K562 (cell line): ENCODE results near the gene ZNF428. TPM values are rescaled to one million over a fixed set of nuclear protein-coding genes. Genes with fewer than 3 reads are reported as not detected.

Experiments used
- ATF4 ChIP-seq: fragments of 450-650 bp; formaldehyde crosslinking; IDR thresholded peaks from 2 replicates; pipeline ENCODE4 v1.4.0; 2022; ENCODE audit warnings: mild to moderate bottlenecking, moderate library complexity
- BCOR ChIP-seq: fragments of 450-650 bp; IDR thresholded peaks from 2 replicates; pipeline ENCODE4 v1.6.1; 2016
- ELF1 ChIP-seq: fragments of 200-800 bp; sonication (Bioruptor generic); IDR thresholded peaks from 2 replicates; pipeline ENCODE4 v1.6.1; 2016; ENCODE audit warnings: missing genetic modification characterization, missing compliant biosample characterization
- GTF2A2 ChIP-seq: IDR thresholded peaks from 2 replicates; pipeline ENCODE4 v1.6.1; 2016; ENCODE audit warnings: mild to moderate bottlenecking, missing genetic modification characterization, missing compliant biosample characterization
- HNRNPUL1 ChIP-seq: fragments of 200-400 bp; formaldehyde crosslinking; IDR thresholded peaks from 2 replicates; pipeline ENCODE4 v1.6.1; 2017; ENCODE audit warnings: low read length
- JUND ChIP-seq, 2 experiments: IDR thresholded peaks; 2 replicates in 1 of 2; 3 replicates in 1 of 2; pipeline ENCODE4 v1.6.1; 2011; ENCODE audit warnings: borderline replicate concordance in 2 of 2, low read depth in 2 of 2, low read length in 2 of 2, improper control_type of control experiment in 1 of 2, missing biosample characterization in 1 of 2, missing genetic modification characterization in 1 of 2, missing genetic modification reagents in 1 of 2
- MEIS2 ChIP-seq: fragments of 450-650 bp; IDR thresholded peaks from 2 replicates; pipeline ENCODE4 v1.6.1; 2014; ENCODE audit warnings: mild to moderate bottlenecking; ENCODE audit not compliant: partially characterized antibody
- NFYB ChIP-seq: IDR thresholded peaks from 2 replicates; pipeline ENCODE4 v1.6.1; 2011; ENCODE audit warnings: mild to moderate bottlenecking, moderate library complexity; ENCODE audit not compliant: insufficient read length; ENCODE audit errors: extremely low read depth
- NRF1 ChIP-seq, 2 experiments: fragments of 450-650 bp; IDR thresholded peaks in 1 of 2; conservative IDR thresholded peaks in 1 of 2; 2 replicates each; pipeline ENCODE4 v1.6.1; 2014; ENCODE audit warnings: mild to moderate bottlenecking in 2 of 2
- PTBP1 ChIP-seq: fragments of 200-400 bp; formaldehyde crosslinking; IDR thresholded peaks from 2 replicates; pipeline ENCODE4 v1.6.1; 2017; ENCODE audit warnings: low read depth, low read length
- RB1 ChIP-seq: fragments of 450-650 bp; IDR thresholded peaks from 2 replicates; pipeline ENCODE4 v1.6.1; 2017; ENCODE audit warnings: low read depth, mild to moderate bottlenecking
- RBM39 ChIP-seq: fragments of 200-400 bp; formaldehyde crosslinking; optimal IDR thresholded peaks from 2 replicates; pipeline ENCODE3; 2018; ENCODE audit warnings: low read depth, low read length
- TAL1 ChIP-seq: fragments of 450-650 bp; IDR thresholded peaks from 2 replicates; pipeline ENCODE4 v1.6.1; 2016; ENCODE audit warnings: mild to moderate bottlenecking
- TBP ChIP-seq: optimal IDR thresholded peaks from 2 replicates; pipeline ENCODE3; 2011; ENCODE audit warnings: low read depth, low read length, improper control_type of control experiment
- TCF7 ChIP-seq: sonication (generic); IDR thresholded peaks from 2 replicates; pipeline ENCODE4 v1.6.1; 2016; ENCODE audit warnings: antibody characterized with exemption, borderline replicate concordance
- TFAM ChIP-seq: fragments of 250-450 bp; sonication (Bioruptor Pico); conservative IDR thresholded peaks from 2 replicates; pipeline ENCODE4 v1.5.0; 2021; ENCODE audit warnings: mild to moderate bottlenecking, moderate library complexity
- TSC22D4 ChIP-seq: fragments of 450-650 bp; IDR thresholded peaks from 2 replicates; pipeline ENCODE4 v1.6.1; 2016; ENCODE audit warnings: missing genetic modification characterization, missing biosample characterization, control low read depth
- TSHZ1 ChIP-seq: fragments of 250-450 bp; sonication (Bioruptor Pico); IDR thresholded peaks from 2 replicates; pipeline ENCODE4 v1.4.0; 2020; ENCODE audit warnings: mild to moderate bottlenecking, moderate library complexity
- ZBTB26 ChIP-seq: fragments of 450-650 bp; formaldehyde crosslinking; IDR thresholded peaks from 2 replicates; pipeline ENCODE4 v1.4.0; 2022; ENCODE audit warnings: missing genetic modification characterization
- ZBTB49 ChIP-seq: sonication (generic); formaldehyde crosslinking; IDR thresholded peaks from 2 replicates; pipeline ENCODE4 v1.8.0; 2022; ENCODE audit warnings: missing genetic modification reagents, mild to moderate bottlenecking, borderline replicate concordance
- ZNF239 ChIP-seq: fragments of 250-450 bp; sonication (Bioruptor Pico); IDR thresholded peaks from 2 replicates; pipeline ENCODE4 v1.4.0; 2020; ENCODE audit warnings: mild to moderate bottlenecking
- polyA plus RNA-seq, 8 experiments: library from polyadenylated mRNA; depleted of rRNA in 4 of 8; stranded (reverse) in 5 of 8; unstranded in 3 of 8; fragments of >200 nt; fragmentation: Nextera tagmentation in 2 of 8; fragmentation: Illumina TruSeq in 1 of 8; extraction: Ambion mirVana in 2 of 8; extraction: Trizol in 1 of 8; gene quantifications; 2 replicates each; pipeline versions ENCODE4 v1.2.1 to v1.2.3, GENCODE V29; 2011 to 2014; ENCODE audit warnings: inconsistent platforms in 1 of 8, missing spikeins in 1 of 8
- total RNA-seq, 7 experiments: library from RNA; depleted of rRNA in 6 of 7; stranded (reverse); fragments of >200 nt in 6 of 7; fragmentation: Illumina TruSeq in 2 of 7; extraction: Trizol in 2 of 7; gene quantifications; 2 replicates each; pipeline versions ENCODE4 v1.2.1 to v1.2.3, GENCODE V29; 2011 to 2021; ENCODE audit warnings: low replicate concordance in 1 of 7

Gene ZNF428
- total and polyA plus RNA-seq, 9 of the 15 experiments (the other 6 are each of a cell fraction or from before 2014, with no cell fraction given): 0.15 to 85.7 (median 15.9) TPM

GRCh38 chr19:43651758-43652545 lies 32.5 kb upstream of the ZNF428 start (continued):
- no peak for TF ChIP-seq NRF1 (conservative IDR thresholded peaks at IDR 0.05 in 1 of 2, IDR thresholded peaks at IDR 0.05 in 1 of 2)
- no peak for TF ChIP-seq TFAM (CRISPR knock-in tag)
- peak; percentile 8; the same call in 1 of the 2 replicates for TF ChIP-seq BCOR
- TF ChIP-seq JUND (IDR thresholded peaks at IDR 0.05; ENCODE audit: borderline replicate concordance, low read depth, low read length): 0 out of 2 replicates have a peak, but pooled peaks have one; percentile 48
- TF ChIP-seq JUND (tag; IDR thresholded peaks at IDR 0.05; ENCODE audit: borderline replicate concordance, low read depth, low read length): peak; percentile 38; the same call in 1 of the 3 replicates
- TF ChIP-seq ZBTB26 (CRISPR knock-in tag): no peak
- no peak for TF ChIP-seq NFYB
- TF ChIP-seq TSHZ1 (CRISPR knock-in tag): no peak
- TF ChIP-seq ELF1 (tag): peak; percentile 81
- TF ChIP-seq ZBTB49 (CRISPR knock-in tag): no peak
- no peak for TF ChIP-seq TAL1
- no peak for TF ChIP-seq ATF4 (CRISPR knock-in tag)
- TF ChIP-seq ZNF239 (CRISPR knock-in tag): no peak
- no peak for TF ChIP-seq GTF2A2 (tag)
- no peak for TF ChIP-seq TSC22D4 (tag)
- no peak for TF ChIP-seq HNRNPUL1
- no peak for TF ChIP-seq TCF7
- TF ChIP-seq TBP: peak; percentile 33
- TF ChIP-seq PTBP1: no peak
- TF ChIP-seq MEIS2: peak; percentile 48
- peak; percentile 44; the same call in 1 of the 2 replicates for TF ChIP-seq RB1
- no peak for TF ChIP-seq RBM39
